GM23338 (cell line): ENCODE data around the gene HEXB. TPM values are rescaled to one million over a fixed set of nuclear protein-coding genes. Genes with fewer than 3 reads are reported as not detected.
"Not testable (repeated sequence)": the region's sequence is repeated elsewhere in the genome, so short reads cannot be mapped to it uniquely, and the experiment has no call there.

Experiments used
- ATAC-seq: fragments of 200-7000 bp; cut with Tn5 transposase; 3 replicates; pipeline ENCODE4 v1.9.1; 2020
- DNase-seq: peaks from one replicate; pipeline ENCODE4 v3.0.0-alpha.2; 2015; ENCODE audit warnings: low spot score
- H2AFZ ChIP-seq: fragments of 200-600 bp; sonication (generic); 2 replicates; pipeline ENCODE4 v1.8.0; 2016; ENCODE audit warnings: antibody characterized with exemption, mild to moderate bottlenecking, moderate library complexity
- H3F3A ChIP-seq: fragments of 200-600 bp; sonication (generic); replicated peaks from 2 replicates; pipeline ENCODE4 v1.8.0; 2017; ENCODE audit warnings: antibody characterized with exemption, mixed run types, low read depth
- H3K27ac ChIP-seq: fragments of 200-600 bp; sonication (generic); 2 replicates; pipeline ENCODE4 v1.6.1; 2016; ENCODE audit warnings: low read depth
- H3K27me3 ChIP-seq: fragments of 200-600 bp; sonication (generic); 2 replicates; pipeline ENCODE4 v1.8.0; 2016; ENCODE audit warnings: mild to moderate bottlenecking, mixed run types, moderate library complexity; ENCODE audit not compliant: insufficient read depth
- H3K36me3 ChIP-seq: fragments of 200-600 bp; sonication (generic); 2 replicates; pipeline ENCODE4 v1.8.0; 2016; ENCODE audit warnings: mild to moderate bottlenecking; ENCODE audit not compliant: insufficient read depth
- H3K4me1 ChIP-seq: fragments of 200-600 bp; sonication (generic); 2 replicates; pipeline ENCODE4 v1.8.0; 2016; ENCODE audit warnings: mild to moderate bottlenecking, moderate library complexity; ENCODE audit not compliant: insufficient read depth
- H3K4me2 ChIP-seq: fragments of 200-600 bp; sonication (generic); 2 replicates; pipeline ENCODE4 v1.7.1; 2017; ENCODE audit warnings: mixed run types
- H3K4me3 ChIP-seq: fragments of 200-600 bp; sonication (generic); 2 replicates; pipeline ENCODE4 v1.6.1; 2016; ENCODE audit warnings: mixed run types
- H3K79me2 ChIP-seq: fragments of 200-600 bp; sonication (generic); replicated peaks from 2 replicates; pipeline ENCODE4 v1.8.0; 2017; ENCODE audit warnings: mild to moderate bottlenecking; ENCODE audit not compliant: insufficient read depth
- H3K9me2 ChIP-seq: fragments of 200-600 bp; sonication (generic); 2 replicates; pipeline ENCODE4 v1.8.0; 2017; ENCODE audit not compliant: insufficient read depth
- H4K20me1 ChIP-seq: fragments of 200-600 bp; sonication (generic); replicated peaks from 2 replicates; pipeline ENCODE4 v1.8.0; 2017; ENCODE audit warnings: mild to moderate bottlenecking; ENCODE audit not compliant: insufficient read depth
- H3K27ac Mint-ChIP-seq: 2 replicates; pipeline ENCODE4 v1.8.0; 2020; ENCODE audit warnings: inconsistent platforms, mild to moderate bottlenecking, moderate library complexity, mixed read lengths
- H3K27me3 Mint-ChIP-seq: 3 replicates; pipeline ENCODE4 v1.8.0; 2022; ENCODE audit warnings: low read depth, mild to moderate bottlenecking, moderate library complexity, mixed read lengths, inconsistent platforms; ENCODE audit not compliant: insufficient read depth, poor library complexity
- H3K36me3 Mint-ChIP-seq: 3 replicates; pipeline ENCODE4 v1.8.0; 2021; ENCODE audit warnings: low read depth, mild to moderate bottlenecking, inconsistent platforms, moderate library complexity, mixed read lengths
- H3K4me1 Mint-ChIP-seq: 3 replicates; pipeline ENCODE4 v1.8.0; 2020; ENCODE audit warnings: mild to moderate bottlenecking, inconsistent platforms, mixed read lengths
- H3K4me3 Mint-ChIP-seq: 3 replicates; pipeline ENCODE4 v1.8.0; 2021; ENCODE audit warnings: moderate library complexity, mild to moderate bottlenecking, inconsistent platforms, mixed read lengths
- H3K9me3 Mint-ChIP-seq: 3 replicates; pipeline ENCODE4 v1.8.0; 2020; ENCODE audit warnings: moderate library complexity, mild to moderate bottlenecking, inconsistent platforms, mixed read lengths
- CREB1 ChIP-seq: fragments of 250-450 bp; sonication (Bioruptor Pico); IDR thresholded peaks from 2 replicates; pipeline ENCODE4 v1.5.0; 2020; ENCODE audit warnings: low read depth, mild to moderate bottlenecking, moderate library complexity
- CTCF ChIP-seq, 2 experiments: fragments of 200-600 bp in 1 of 2; sonication (generic) in 1 of 2; conservative IDR thresholded peaks; 2 replicates each; pipeline versions ENCODE4 v1.5.1 to v1.6.1; 2016 to 2017; ENCODE audit warnings: antibody characterized with exemption in 2 of 2, low read depth in 2 of 2, mild to moderate bottlenecking in 2 of 2, moderate library complexity in 1 of 2
- NANOG ChIP-seq: IDR thresholded peaks from 2 replicates; pipeline ENCODE4 v1.6.1; 2016; ENCODE audit warnings: antibody characterized with exemption, borderline replicate concordance
- POLR2AphosphoS5 ChIP-seq: IDR thresholded peaks from 2 replicates; pipeline ENCODE4 v1.6.1; 2016; ENCODE audit warnings: antibody characterized with exemption, low read depth
- STAT1 ChIP-seq: IDR thresholded peaks from one replicate; pipeline ENCODE4 v1.6.1; 2016; ENCODE audit warnings: antibody characterized with exemption; ENCODE audit not compliant: unreplicated experiment
- ZNF331 ChIP-seq: fragments of 250-450 bp; sonication (Bioruptor Pico); IDR thresholded peaks from 2 replicates; pipeline ENCODE4 v1.5.0; 2020; ENCODE audit warnings: low read depth, mild to moderate bottlenecking, moderate library complexity
- polyA plus RNA-seq: library from polyadenylated mRNA; unstranded; fragments of >200 nt; fragmentation: Nextera tagmentation; extraction: Ambion mirVana; gene quantifications from 2 replicates; pipeline ENCODE4 v1.2.1, GENCODE V29; 2016
- total RNA-seq: library from RNA; depleted of rRNA; stranded (reverse); fragments of >200 nt; shearing (Covaris generic); gene quantifications from 2 replicates; pipeline ENCODE4 v1.2.3, GENCODE V29; 2014

Gene HEXB
- total and polyA plus RNA-seq, 2 experiments from 2014 or later: 49.2 to 70.8 TPM

- TF ChIP-seq NANOG (no peak), POLR2AphosphoS5 (no peak), ZNF331 (CRISPR knock-in tag) (no peak), CREB1 (CRISPR knock-in tag) (no peak), STAT1 (no peak), CTCF (conservative IDR thresholded peaks at IDR 0.05; ENCODE audit: low read depth in 2 of 2) (no peak)
These were observed 12.7 kb upstream of the HEXB start (continued) for GRCh38 chr5:74672215-74672877.

GRCh38 chr5:74673011-74673790, 11.8 kb upstream of the HEXB start:
- TF ChIP-seq POLR2AphosphoS5 (no peak), CTCF (conservative IDR thresholded peaks at IDR 0.05; ENCODE audit: low read depth in 2 of 2) (peak; percentile 58 to 64)
- peaks cover 17% of the 10 kb centered on the region for H3K9me3 Mint-ChIP-seq
- H3K79me2 ChIP-seq: no peaks in the 10 kb centered on the region
- no peaks in the 10 kb centered on the region for H4K20me1 ChIP-seq
- H3K27ac Mint-ChIP-seq: no peak overlapping the region
- no peaks in the 10 kb centered on the region for H3K9me2 ChIP-seq
- H2AFZ ChIP-seq: peak overlapping the region; percentile 75
- H3F3A ChIP-seq: no peaks in the 10 kb centered on the region
- H3K27me3 ChIP-seq: no peaks in the 10 kb centered on the region
- no peak overlapping the region for H3K4me2 ChIP-seq
- H3K36me3 Mint-ChIP-seq: peaks cover 4% of the 10 kb centered on the region; the same call in 1 of the 3 replicates
- H3K4me1 Mint-ChIP-seq: peaks cover 7% of the 10 kb centered on the region; the same call in 2 of the 3 replicates
- DNase-seq: peak; percentile 74
- H3K27ac ChIP-seq: no peak overlapping the region
- H3K36me3 ChIP-seq: no peaks in the 10 kb centered on the region
- no peaks in the 10 kb centered on the region for H3K4me1 ChIP-seq
- H3K4me3 ChIP-seq: no peak overlapping the region
- peak; percentile 65 for ATAC-seq
- H3K27me3 Mint-ChIP-seq: peaks cover 1% of the 10 kb centered on the region
- H3K4me3 Mint-ChIP-seq: no peak overlapping the region

- not testable (repeated sequence) for H3K9me2 ChIP-seq, H4K20me1 ChIP-seq, ATAC-seq, H3K27me3 ChIP-seq, H3K4me3 ChIP-seq, H3K4me1 ChIP-seq, H3K4me2 ChIP-seq, H3K79me2 ChIP-seq, H3K4me3 Mint-ChIP-seq, H3K27ac ChIP-seq, H3K27ac Mint-ChIP-seq, H3K9me3 Mint-ChIP-seq, H3K36me3 Mint-ChIP-seq, H2AFZ ChIP-seq, DNase-seq, H3F3A ChIP-seq, H3K36me3 ChIP-seq, H3K27me3 Mint-ChIP-seq
- peaks cover 14% of the 10 kb centered on the region; the same call in 2 of the 3 replicates for H3K4me1 Mint-ChIP-seq
These were observed 8.6 kb upstream of the HEXB start for GRCh38 chr5:74676466-74676865.

GRCh38 chr5:74678123-74678522, 6.9 kb upstream of the HEXB start:
- ATAC-seq, H3K27me3 Mint-ChIP-seq, H3K4me3 Mint-ChIP-seq: not testable (repeated sequence)

GRCh38 chr5:74679300-74679699, 5.7 kb upstream of the HEXB start:
- not testable (repeated sequence) for H3K27ac Mint-ChIP-seq, H3K27ac ChIP-seq, H3K36me3 Mint-ChIP-seq, H3K36me3 ChIP-seq, H2AFZ ChIP-seq, H3K9me3 Mint-ChIP-seq, H3K27me3 ChIP-seq, H3K79me2 ChIP-seq, ATAC-seq, H4K20me1 ChIP-seq, H3K4me1 ChIP-seq, H3K4me3 ChIP-seq, H3K9me2 ChIP-seq, H3K4me1 Mint-ChIP-seq, DNase-seq, H3K27me3 Mint-ChIP-seq, H3K4me2 ChIP-seq, H3F3A ChIP-seq, H3K4me3 Mint-ChIP-seq

More at GRCh38 chr5:74678123-74678522, 6.9 kb upstream of the HEXB start:
- not testable (repeated sequence) for H3K36me3 Mint-ChIP-seq, H3K9me3 Mint-ChIP-seq, H3K9me2 ChIP-seq, H3K27me3 ChIP-seq, H3F3A ChIP-seq, H3K4me1 ChIP-seq, H3K27ac ChIP-seq, H3K27ac Mint-ChIP-seq, H3K36me3 ChIP-seq, H4K20me1 ChIP-seq, H2AFZ ChIP-seq, H3K4me2 ChIP-seq, DNase-seq, H3K4me3 ChIP-seq, H3K79me2 ChIP-seq
- H3K4me1 Mint-ChIP-seq: peaks cover 13% of the 10 kb centered on the region; the same call in 2 of the 3 replicates
